ENCODE results near the gene C16orf96.

GRCh38 chr16:4507588-4508345 is 48.4 kb upstream of the C16orf96 start:
- TF ChIP-seq CTCF (conservative IDR thresholded peaks at IDR 0.05 in 1 of 2, IDR thresholded peaks at IDR 0.05 in 1 of 2; ENCODE audit: extremely low read depth in 1 of 2, insufficient read depth in 1 of 2, low read depth in 1 of 2, low read length in 2 of 2) (no peak), EZH2 (IDR thresholded peaks at IDR 0.05; ENCODE audit: borderline replicate concordance, low read length) (no peak)

Measured in mammary epithelial cell (primary cell).